GM21526 (cell line): ENCODE results near the gene TMEM181.
"Not testable (repeated sequence)": the region's sequence is repeated elsewhere in the genome, so short reads cannot be mapped to it uniquely, and the experiment has no call there.

Experiments
- ATAC-seq: cut with Tn5 transposase; IDR thresholded peaks from one replicate; pipeline ENCODE4 v1.9.1; 2021; ENCODE audit warnings: moderate library complexity; ENCODE audit not compliant: unreplicated experiment, low FRiP score

TMEM181 gene, protein sequence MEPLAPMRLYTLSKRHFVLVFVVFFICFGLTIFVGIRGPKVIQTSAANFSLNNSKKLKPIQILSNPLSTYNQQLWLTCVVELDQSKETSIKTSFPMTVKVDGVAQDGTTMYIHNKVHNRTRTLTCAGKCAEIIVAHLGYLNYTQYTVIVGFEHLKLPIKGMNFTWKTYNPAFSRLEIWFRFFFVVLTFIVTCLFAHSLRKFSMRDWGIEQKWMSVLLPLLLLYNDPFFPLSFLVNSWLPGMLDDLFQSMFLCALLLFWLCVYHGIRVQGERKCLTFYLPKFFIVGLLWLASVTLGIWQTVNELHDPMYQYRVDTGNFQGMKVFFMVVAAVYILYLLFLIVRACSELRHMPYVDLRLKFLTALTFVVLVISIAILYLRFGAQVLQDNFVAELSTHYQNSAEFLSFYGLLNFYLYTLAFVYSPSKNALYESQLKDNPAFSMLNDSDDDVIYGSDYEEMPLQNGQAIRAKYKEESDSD

DNA sequence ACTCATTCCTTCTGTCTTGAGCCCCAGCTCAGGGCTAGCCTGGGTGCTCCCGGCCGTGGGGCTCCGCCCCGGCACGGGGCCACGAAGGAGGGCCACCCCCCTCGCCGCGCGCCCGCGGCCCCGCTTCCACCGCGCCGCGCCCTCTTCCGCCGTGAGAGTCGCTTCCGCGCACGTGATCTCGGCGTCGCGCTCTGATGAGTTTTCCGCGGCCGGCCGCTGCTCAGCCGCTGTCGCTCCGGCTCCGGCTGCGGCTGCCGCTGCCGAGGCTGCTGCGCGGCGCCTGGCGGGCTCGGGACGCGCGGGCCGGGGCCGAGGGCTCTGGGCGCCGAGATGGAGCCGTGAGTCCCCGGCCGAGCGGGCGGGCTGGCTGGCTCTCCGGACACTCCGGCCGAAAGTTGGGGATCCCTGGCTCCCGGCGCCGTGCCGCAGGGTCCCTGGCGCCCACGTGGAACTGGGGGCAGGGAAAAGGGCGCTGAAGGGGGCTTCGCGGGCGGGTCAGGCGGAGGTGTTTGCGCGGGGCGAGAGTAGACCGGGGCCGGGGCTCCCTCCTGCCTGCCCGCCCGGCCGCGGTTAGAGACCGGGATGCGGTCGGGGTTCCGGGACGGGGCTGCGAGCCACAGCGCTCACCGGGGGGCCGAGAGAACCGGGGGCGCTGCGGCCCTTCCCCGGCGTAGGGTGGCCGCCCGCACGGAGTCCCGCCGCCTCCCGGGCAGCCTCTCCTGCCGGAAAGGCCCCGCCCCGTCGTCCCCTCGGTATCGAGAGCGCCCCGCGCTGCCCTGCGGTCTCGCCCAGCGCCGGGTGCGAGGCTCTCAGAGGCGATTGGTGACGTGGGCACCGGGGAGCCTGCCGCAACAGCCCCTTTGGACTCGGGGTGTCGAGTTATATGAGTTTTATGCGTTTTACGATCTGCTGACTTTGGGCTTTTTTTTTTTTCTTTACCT lies at the start of gene TMEM181:
Gene TMEM181, plus strand, starts transcription at position 197 of the 941 bp plus-strand sequence. Its CDS starts 134 bp downstream, at position 331.
- peak; percentile 85 for ATAC-seq

- no peak for ATAC-seq
Measured at GRCh38 chr6:158512809-158513208, 47.1 kb upstream of the TMEM181 start.

DNA sequence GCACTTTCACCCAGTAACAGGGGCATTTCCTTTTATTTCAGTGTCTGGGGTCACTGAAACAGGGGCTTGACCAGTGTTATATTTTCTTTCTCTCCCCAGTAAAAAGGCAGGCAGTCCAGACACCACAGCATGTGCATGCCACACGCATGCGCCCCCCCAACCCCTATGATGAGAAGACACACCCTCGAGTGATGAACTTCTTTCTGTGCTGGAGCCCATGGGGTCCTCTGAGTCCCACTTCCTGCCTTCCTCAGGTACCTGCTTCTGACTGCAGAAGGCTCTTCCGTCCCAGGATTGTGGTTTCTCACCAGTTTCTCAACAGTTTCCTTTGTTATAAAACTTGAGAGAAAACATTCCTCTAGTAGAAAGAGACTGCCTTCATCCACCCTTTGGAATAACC lies 45.7 kb upstream of the TMEM181 start:
- no peak for ATAC-seq

GRCh38 chr6:158514991-158515390 lies 44.9 kb upstream of the TMEM181 start:
- ATAC-seq: no peak

GRCh38 chr6:158516098-158516497 lies 43.8 kb upstream of the TMEM181 start:
- ATAC-seq: no peak

GRCh38 chr6:158517038-158517437 lies 42.9 kb upstream of the TMEM181 start:
- ATAC-seq: no peak

- peak; percentile 68 for ATAC-seq
Measured at GRCh38 chr6:158517581-158517980, 42.3 kb upstream of the TMEM181 start.

GRCh38 chr6:158518191-158519127 lies 41.4 kb upstream of the TMEM181 start:
- ATAC-seq: peak; percentile 60

GRCh38 chr6:158519300-158519699 lies 40.6 kb upstream of the TMEM181 start:
- ATAC-seq: no peak

GRCh38 chr6:158519761-158520160 lies 40.1 kb upstream of the TMEM181 start:
- ATAC-seq: no peak

- not testable (repeated sequence) for ATAC-seq
Measured at GRCh38 chr6:158520975-158521374, 38.9 kb upstream of the TMEM181 start.

DNA sequence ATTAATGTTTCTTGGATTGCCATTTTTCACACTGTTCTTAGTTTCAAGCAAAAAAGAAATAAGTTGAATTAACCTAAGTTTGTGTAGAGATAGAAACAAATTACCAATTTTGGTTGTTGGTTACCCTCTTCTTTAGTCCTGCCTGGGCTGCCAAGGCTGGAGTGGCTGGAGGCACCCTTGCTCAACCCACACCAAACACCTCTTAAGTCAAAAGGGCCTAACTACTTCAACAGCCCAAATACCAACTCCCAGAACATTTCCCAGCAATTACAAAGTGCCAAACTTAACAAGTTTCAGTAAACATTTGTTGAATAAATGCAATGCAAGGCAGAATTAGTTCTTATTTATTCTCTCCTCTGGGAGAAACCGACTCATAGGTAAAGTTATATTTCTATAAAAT lies 38.1 kb upstream of the TMEM181 start:
- ATAC-seq: no peak

GRCh38 chr6:158522616-158523015 lies 37.3 kb upstream of the TMEM181 start:
- ATAC-seq: no peak

- ATAC-seq: no peak
Measured at GRCh38 chr6:158524311-158524710, 35.6 kb upstream of the TMEM181 start.

- not testable (repeated sequence) for ATAC-seq
Measured at GRCh38 chr6:158527858-158528257, 32.0 kb upstream of the TMEM181 start.

DNA sequence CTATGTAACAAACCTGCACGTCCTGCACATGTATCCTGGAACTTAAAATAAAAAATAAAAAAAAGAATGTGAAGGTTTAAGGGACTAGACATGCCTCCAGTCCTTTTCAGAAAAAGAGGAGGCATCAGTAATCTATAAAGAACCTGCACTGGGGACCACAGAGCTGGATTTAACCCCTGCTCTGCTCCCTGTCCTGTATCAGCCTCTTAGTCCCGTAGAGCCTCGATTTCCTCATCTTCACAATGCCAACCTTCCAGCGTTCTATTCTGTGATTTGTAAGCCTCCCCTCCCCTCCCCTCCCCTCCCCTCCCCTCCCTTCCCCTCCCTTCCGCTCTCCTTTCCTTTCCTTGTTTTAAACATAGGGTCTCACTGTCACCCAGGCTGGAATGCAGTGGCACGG lies 31.1 kb upstream of the TMEM181 start:
- ATAC-seq: no peak

DNA sequence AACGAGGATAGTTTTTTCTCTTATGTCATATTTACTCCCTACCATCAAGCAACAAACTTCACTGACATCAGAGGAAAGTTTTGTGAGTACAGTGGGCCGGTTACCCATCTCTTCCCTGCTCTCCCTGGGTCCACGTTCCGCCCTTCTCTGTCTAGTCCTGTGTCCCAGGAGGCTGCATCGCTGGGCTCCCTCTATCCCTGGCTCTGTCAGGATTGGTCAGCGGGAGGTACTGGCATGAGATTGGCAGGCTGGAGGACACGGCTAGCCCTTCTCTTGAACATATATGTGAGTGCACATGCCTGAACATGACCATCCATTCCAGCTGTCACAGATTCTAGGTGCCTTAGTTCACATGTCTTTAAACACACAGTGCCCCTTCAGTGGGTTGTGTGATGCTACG lies 30.3 kb upstream of the TMEM181 start:
- ATAC-seq: no peak

GRCh38 chr6:158531566-158531965 lies 28.3 kb upstream of the TMEM181 start:
- no peak for ATAC-seq

- ATAC-seq: no peak
Measured at GRCh38 chr6:158531970-158532369, 27.9 kb upstream of the TMEM181 start.
